Neural progenitor cell (in vitro differentiated cells): ENCODE results near the gene PAIP2. TPM values are rescaled to one million over a fixed set of nuclear protein-coding genes. Genes with fewer than 3 reads are reported as not detected.

Experiments
- DNase-seq: peaks from one replicate; pipeline ENCODE4 v3.0.0-alpha.2; 2016; ENCODE audit warnings: low spot score
- H2AFZ ChIP-seq: fragments of 200-600 bp; sonication (generic); replicated peaks from 2 replicates; pipeline ENCODE4 v1.6.1; 2016; ENCODE audit warnings: antibody characterized with exemption
- H3F3A ChIP-seq: fragments of 200-600 bp; sonication (generic); 2 replicates; pipeline ENCODE4 v1.6.1; 2016; ENCODE audit warnings: antibody characterized with exemption, low read depth
- H3K27ac ChIP-seq: fragments of 200-600 bp; sonication (generic); 2 replicates; pipeline ENCODE4 v1.5.1; 2016; ENCODE audit warnings: mild to moderate bottlenecking
- H3K27me3 ChIP-seq: fragments of 200-600 bp; sonication (generic); 2 replicates; pipeline ENCODE4 v1.6.1; 2016; ENCODE audit warnings: mild to moderate bottlenecking, moderate library complexity
- H3K36me3 ChIP-seq: fragments of 200-600 bp; sonication (generic); 2 replicates; pipeline ENCODE4 v1.5.1; 2016
- H3K4me1 ChIP-seq: fragments of 200-600 bp; sonication (generic); 2 replicates; pipeline ENCODE4 v1.6.1; 2016; ENCODE audit warnings: mixed run types
- H3K4me2 ChIP-seq: fragments of 200-600 bp; sonication (generic); 2 replicates; pipeline ENCODE4 v1.6.1; 2016
- H3K4me3 ChIP-seq: fragments of 200-600 bp; sonication (generic); 2 replicates; pipeline ENCODE4 v1.5.1; 2016
- H3K79me2 ChIP-seq: fragments of 200-600 bp; sonication (generic); 2 replicates; pipeline ENCODE4 v1.6.1; 2016; ENCODE audit warnings: low read depth
- H3K9ac ChIP-seq: fragments of 200-600 bp; sonication (generic); 2 replicates; pipeline ENCODE4 v1.6.1; 2016
- H3K9me3 ChIP-seq: fragments of 200-600 bp; sonication (generic); 2 replicates; pipeline ENCODE4 v1.5.1; 2016; ENCODE audit warnings: low read depth
- H4K20me1 ChIP-seq: fragments of 200-600 bp; sonication (generic); 2 replicates; pipeline ENCODE4 v1.6.1; 2016; ENCODE audit warnings: low read depth
- H3K27ac Mint-ChIP-seq: 3 replicates; pipeline ENCODE4 v1.8.0; 2021; ENCODE audit warnings: mixed read lengths
- H3K27me3 Mint-ChIP-seq: 2 replicates; pipeline ENCODE4 v1.8.0; 2022; ENCODE audit warnings: low read depth, mild to moderate bottlenecking, inconsistent platforms, moderate library complexity, mixed read lengths; ENCODE audit not compliant: insufficient read depth
- H3K36me3 Mint-ChIP-seq: 3 replicates; pipeline ENCODE4 v1.8.0; 2021; ENCODE audit warnings: mixed read lengths
- H3K4me1 Mint-ChIP-seq: 3 replicates; pipeline ENCODE4 v1.8.0; 2021; ENCODE audit warnings: mixed read lengths
- H3K4me3 Mint-ChIP-seq: 3 replicates; pipeline ENCODE4 v1.8.0; 2021; ENCODE audit warnings: mild to moderate bottlenecking, moderate library complexity, mixed read lengths
- H3K9me3 Mint-ChIP-seq: 3 replicates; pipeline ENCODE4 v1.8.0; 2020; ENCODE audit warnings: mixed read lengths
- CTCF ChIP-seq: fragments of 200-600 bp; sonication (generic); IDR thresholded peaks from 2 replicates; pipeline ENCODE4 v1.5.1; 2017; ENCODE audit warnings: antibody characterized with exemption, mild to moderate bottlenecking
- EZH2 ChIP-seq: fragments of 200-600 bp; sonication (generic); IDR thresholded peaks from 2 replicates; pipeline ENCODE4 v1.6.1; 2017; ENCODE audit warnings: antibody characterized with exemption, mild to moderate bottlenecking, moderate library complexity
- EZH2phosphoT487 ChIP-seq: fragments of 200-600 bp; sonication (generic); IDR thresholded peaks from 2 replicates; pipeline ENCODE4 v1.6.1; 2017; ENCODE audit warnings: antibody characterized with exemption
- total RNA-seq: library from RNA; depleted of rRNA; stranded (reverse); fragments of >200 nt; gene quantifications from 2 replicates; pipeline ENCODE4 v1.2.3, GENCODE V29; 2015; ENCODE audit warnings: low replicate concordance

Gene PAIP2
- total RNA-seq, 1 donor from 2014 or later: 201 TPM

GRCh38 chr5:139410993-139411828, 69.6 kb downstream of the PAIP2 start:
- H3F3A ChIP-seq: peaks cover 7% of the 10 kb centered on the region
- Mint-ChIP-seq H3K27ac (no peak overlapping the region), H3K9me3 (no peaks in the 10 kb centered on the region), H3K36me3 (peaks cover 7% of the 10 kb centered on the region), H3K27me3 (no peaks in the 10 kb centered on the region), H3K4me3 (no peak overlapping the region), H3K4me1 (no peaks in the 10 kb centered on the region)
- peak overlapping the region; percentile 32 for H3K9ac ChIP-seq
- H3K27ac ChIP-seq: no peak overlapping the region
- no peak overlapping the region for H3K4me3 ChIP-seq
- H3K79me2 ChIP-seq: no peaks in the 10 kb centered on the region
- no peaks in the 10 kb centered on the region for H3K27me3 ChIP-seq
- no peaks in the 10 kb centered on the region for H4K20me1 ChIP-seq
- H3K4me1 ChIP-seq: no peaks in the 10 kb centered on the region
- no peak for TF ChIP-seq EZH2
- TF ChIP-seq CTCF: no peak
- no peak for TF ChIP-seq EZH2phosphoT487
- H3K4me2 ChIP-seq: no peak overlapping the region
- H2AFZ ChIP-seq: no peak overlapping the region
- no peaks in the 10 kb centered on the region for H3K36me3 ChIP-seq
- DNase-seq: no peak
- no peaks in the 10 kb centered on the region for H3K9me3 ChIP-seq

DNA sequence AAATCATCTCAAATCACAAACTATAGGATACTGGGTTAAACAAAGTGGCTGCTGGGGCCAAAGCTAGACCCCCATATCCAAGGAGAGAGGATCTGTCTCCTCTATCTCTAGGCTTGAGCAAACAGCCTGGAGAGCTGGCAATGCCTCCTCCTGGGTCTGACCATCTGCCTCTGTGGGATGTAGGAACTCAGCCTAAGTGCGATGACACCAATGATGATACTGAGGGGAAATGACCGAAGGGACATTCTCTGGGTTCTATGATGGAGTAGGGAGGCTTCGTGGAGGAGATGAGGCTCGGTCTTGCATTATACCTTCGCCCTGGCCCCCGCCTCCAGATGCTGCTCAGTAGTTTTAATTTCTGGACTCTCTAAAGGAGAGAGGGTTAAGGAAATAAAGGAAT, 71.5 kb downstream of the PAIP2 start:
- no peak overlapping the region for H2AFZ ChIP-seq
- TF ChIP-seq EZH2phosphoT487 (no peak), CTCF (no peak), EZH2 (no peak)
- H3K4me2 ChIP-seq: no peak overlapping the region
- H3K4me3 Mint-ChIP-seq: no peak overlapping the region
- no peak for DNase-seq
- H3K27me3 Mint-ChIP-seq: no peaks in the 10 kb centered on the region
- no peaks in the 10 kb centered on the region for H3K36me3 ChIP-seq
- H3K36me3 Mint-ChIP-seq: peaks cover 7% of the 10 kb centered on the region
- no peak overlapping the region for H3K27ac ChIP-seq
- H3K4me1 ChIP-seq: peaks cover under 1% of the 10 kb centered on the region
- no peaks in the 10 kb centered on the region for H3K9me3 Mint-ChIP-seq
- H3K4me3 ChIP-seq: no peak overlapping the region
- no peak overlapping the region for H3K9ac ChIP-seq
- H3F3A ChIP-seq: peaks cover 11% of the 10 kb centered on the region
- H3K79me2 ChIP-seq: no peaks in the 10 kb centered on the region
- H3K27me3 ChIP-seq: no peaks in the 10 kb centered on the region
- no peak overlapping the region for H3K27ac Mint-ChIP-seq
- H3K9me3 ChIP-seq: no peaks in the 10 kb centered on the region
- H4K20me1 ChIP-seq: no peaks in the 10 kb centered on the region
- H3K4me1 Mint-ChIP-seq: no peaks in the 10 kb centered on the region

DNA sequence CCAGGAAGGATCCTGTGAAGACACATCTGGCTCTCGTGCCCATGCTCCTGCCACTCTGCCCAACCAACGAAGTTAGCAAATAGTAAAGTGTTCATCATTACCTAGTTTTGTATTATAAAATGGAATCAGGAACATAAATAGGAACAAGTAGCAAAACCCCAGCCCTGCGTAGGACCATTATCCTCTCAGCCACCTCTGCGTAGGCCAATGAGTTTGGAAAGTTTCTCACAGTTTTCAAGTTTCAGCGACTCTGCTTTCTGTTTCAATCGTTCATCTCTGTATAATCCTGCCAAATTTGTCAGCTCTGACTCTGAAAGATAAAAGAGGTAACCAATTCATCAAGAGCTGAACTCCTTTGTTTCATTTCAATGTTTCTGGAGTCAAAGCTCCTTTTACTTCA, 72.3 kb downstream of the PAIP2 start:
- Mint-ChIP-seq H3K36me3 (peaks cover 10% of the 10 kb centered on the region), H3K4me1 (peaks cover 7% of the 10 kb centered on the region), H3K27me3 (no peaks in the 10 kb centered on the region), H3K9me3 (no peaks in the 10 kb centered on the region), H3K27ac (no peak overlapping the region), H3K4me3 (no peak overlapping the region)
- Histone ChIP-seq H3K27ac (no peak overlapping the region), H3K4me2 (no peak overlapping the region), H4K20me1 (no peaks in the 10 kb centered on the region), H2AFZ (no peak overlapping the region), H3K4me3 (no peak overlapping the region), H3K36me3 (no peaks in the 10 kb centered on the region), H3K9ac (no peak overlapping the region), H3K4me1 (peaks cover 9% of the 10 kb centered on the region), H3K79me2 (no peaks in the 10 kb centered on the region), H3K9me3 (no peaks in the 10 kb centered on the region), H3F3A (peaks cover 19% of the 10 kb centered on the region), H3K27me3 (no peaks in the 10 kb centered on the region)
- no peak for DNase-seq
- TF ChIP-seq EZH2phosphoT487 (no peak), CTCF (no peak), EZH2 (no peak)
